GM23248 (cell line): Measurements from ENCODE around the gene FUT1. TPM values are rescaled to one million over a fixed set of nuclear protein-coding genes. Genes with fewer than 3 reads are reported as not detected.

Source experiments
- DNase-seq: peaks from one replicate; pipeline ENCODE4 v3.0.0-alpha.2; 2015
- H2AFZ ChIP-seq: fragments of 200-600 bp; sonication (generic); 2 replicates; pipeline ENCODE4 v1.6.1; 2016; ENCODE audit warnings: antibody characterized with exemption
- H3F3A ChIP-seq: fragments of 200-600 bp; sonication (generic); 2 replicates; pipeline ENCODE4 v1.6.1; 2016; ENCODE audit warnings: mild to moderate bottlenecking, antibody characterized with exemption, mixed run types; ENCODE audit not compliant: insufficient read depth
- H3K27ac ChIP-seq: fragments of 200-600 bp; sonication (generic); 2 replicates; pipeline ENCODE4 v1.5.1; 2016; ENCODE audit warnings: mild to moderate bottlenecking
- H3K27me3 ChIP-seq: fragments of 200-600 bp; sonication (generic); replicated peaks from 2 replicates; pipeline ENCODE4 v1.6.1; 2016; ENCODE audit warnings: mild to moderate bottlenecking; ENCODE audit not compliant: insufficient read depth
- H3K36me3 ChIP-seq: fragments of 200-600 bp; sonication (generic); 2 replicates; pipeline ENCODE4 v1.6.1; 2016; ENCODE audit warnings: low read depth, mild to moderate bottlenecking
- H3K4me1 ChIP-seq: fragments of 200-600 bp; sonication (generic); 2 replicates; pipeline ENCODE4 v1.6.1; 2016; ENCODE audit warnings: mild to moderate bottlenecking; ENCODE audit not compliant: insufficient read depth
- H3K4me2 ChIP-seq: fragments of 200-600 bp; sonication (generic); one replicate; pipeline ENCODE4 v1.6.1; 2016; ENCODE audit warnings: mild to moderate bottlenecking; ENCODE audit not compliant: unreplicated experiment
- H3K4me3 ChIP-seq: fragments of 200-600 bp; sonication (generic); 2 replicates; pipeline ENCODE4 v1.5.1; 2016; ENCODE audit warnings: mild to moderate bottlenecking
- H3K79me2 ChIP-seq: fragments of 200-600 bp; sonication (generic); 2 replicates; pipeline ENCODE4 v1.6.1; 2016; ENCODE audit warnings: mild to moderate bottlenecking; ENCODE audit not compliant: insufficient read depth
- H3K9ac ChIP-seq: fragments of 200-600 bp; sonication (generic); 2 replicates; pipeline ENCODE4 v1.6.1; 2016; ENCODE audit warnings: mild to moderate bottlenecking
- H3K9me2 ChIP-seq: fragments of 200-600 bp; sonication (generic); 2 replicates; pipeline ENCODE4 v1.6.1; 2016; ENCODE audit warnings: mixed run types, mild to moderate bottlenecking, moderate library complexity; ENCODE audit not compliant: insufficient read depth
- H3K9me3 ChIP-seq: fragments of 200-600 bp; sonication (generic); one replicate; pipeline ENCODE4 v1.6.1; 2017; ENCODE audit warnings: low read depth
- H4K20me1 ChIP-seq: fragments of 200-600 bp; sonication (generic); 2 replicates; pipeline ENCODE4 v1.6.0; 2016; ENCODE audit not compliant: insufficient read depth
- EZH2 ChIP-seq: fragments of 200-600 bp; sonication (generic); IDR thresholded peaks from 2 replicates; pipeline ENCODE4 v1.6.1; 2018; ENCODE audit warnings: antibody characterized with exemption, mild to moderate bottlenecking; ENCODE audit not compliant: insufficient read depth, poor library complexity, severe bottlenecking
- EZH2phosphoT487 ChIP-seq: fragments of 200-600 bp; sonication (generic); IDR thresholded peaks from 2 replicates; pipeline ENCODE4 v1.6.1; 2018; ENCODE audit warnings: antibody characterized with exemption, moderate library complexity, mild to moderate bottlenecking, low read depth; ENCODE audit not compliant: insufficient read depth
- WGBS, 2 experiments: methylation state at CpG; one replicate each; pipeline ENCODE4 v1.1.6; 2015 to 2017; ENCODE audit warnings: low lambda C conversion rate in 2 of 2, low coverage in 1 of 2; ENCODE audit errors: missing lambda C conversion rate in 2 of 2; 5-methylcytosine and 5-hydroxymethylcytosine counted together
- in situ Hi-C: fragments of 300-500 bp; cut with MboI; formaldehyde crosslinking; loops from 2 replicates; pipeline ENCODE4 v1.15.0; 2020
- polyA plus RNA-seq: library from polyadenylated mRNA; unstranded; fragments of >200 nt; fragmentation: Nextera tagmentation; extraction: Ambion mirVana; gene quantifications from 2 replicates; pipeline ENCODE4 v1.2.1, GENCODE V29; 2016
- total RNA-seq: library from RNA; depleted of rRNA; stranded (reverse); fragments of >200 nt; shearing (Covaris generic); gene quantifications from 2 replicates; pipeline ENCODE4 v1.2.3, GENCODE V29; 2014

FUT1 gene
- total and polyA plus RNA-seq, 2 experiments from 2014 or later: not detected

GRCh38 chr19:48713864-48714755, 38.3 kb downstream of the FUT1 start:
- H3K36me3 ChIP-seq: no peaks in the 10 kb centered on the region
- peak overlapping the region; percentile 83 for H3K9ac ChIP-seq
- peaks cover 7% of the 10 kb centered on the region; the same call in 1 of the 2 replicates for H3F3A ChIP-seq
- in situ Hi-C loops: no loop called here
- peak; percentile 100 for DNase-seq
- H3K4me3 ChIP-seq: peak overlapping the region; percentile 86
- H2AFZ ChIP-seq: peak overlapping the region; percentile 94
- H3K4me2 ChIP-seq: peak overlapping the region; percentile 89
- H3K27ac ChIP-seq: peak overlapping the region; percentile 60
- no peaks in the 10 kb centered on the region for H4K20me1 ChIP-seq
- 2 to 3% methylated on average over 56 to 67 of the region's 67 CpGs for WGBS, 2 experiments
- no peaks in the 10 kb centered on the region for H3K9me2 ChIP-seq
- TF ChIP-seq EZH2 (no peak), EZH2phosphoT487 (no peak)
- 0 out of 2 replicates have a peak, but pooled peaks cover 8% of the 10 kb centered on the region for H3K79me2 ChIP-seq
- no peaks in the 10 kb centered on the region for H3K27me3 ChIP-seq
- H3K4me1 ChIP-seq: peaks cover 24% of the 10 kb centered on the region
- no peaks in the 10 kb centered on the region for H3K9me3 ChIP-seq

GRCh38 chr19:48713041-48713863, 39.2 kb downstream of the FUT1 start:
- 45 to 48% methylated on average over 21 to 25 of the region's 25 CpGs for WGBS, 2 experiments
- no peaks in the 10 kb centered on the region for H4K20me1 ChIP-seq
- no peaks in the 10 kb centered on the region for H3K9me2 ChIP-seq
- H3F3A ChIP-seq: peaks cover 7% of the 10 kb centered on the region; the same call in 1 of the 2 replicates
- H3K36me3 ChIP-seq: no peaks in the 10 kb centered on the region
- H3K4me3 ChIP-seq: peak overlapping the region; percentile 86
- peak overlapping the region; percentile 78 for H3K9ac ChIP-seq
- 0 out of 2 replicates have a peak, but pooled peaks cover 8% of the 10 kb centered on the region for H3K79me2 ChIP-seq
- TF ChIP-seq EZH2phosphoT487 (no peak), EZH2 (no peak)
- H2AFZ ChIP-seq: peak overlapping the region; percentile 94
- no peaks in the 10 kb centered on the region for H3K9me3 ChIP-seq
- peak; percentile 22 for DNase-seq
- H3K27me3 ChIP-seq: no peaks in the 10 kb centered on the region
- peaks cover 24% of the 10 kb centered on the region for H3K4me1 ChIP-seq
- in situ Hi-C loops: no loop called here
- H3K4me2 ChIP-seq: peak overlapping the region; percentile 85
- H3K27ac ChIP-seq: no peak overlapping the region

GRCh38 chr19:48711106-48711662, 41.3 kb downstream of the FUT1 start:
- H3K36me3 ChIP-seq: no peaks in the 10 kb centered on the region
- no peaks in the 10 kb centered on the region for H4K20me1 ChIP-seq
- H3K27ac ChIP-seq: no peak overlapping the region
- in situ Hi-C loops: no loop called here
- no peak overlapping the region for H3K4me3 ChIP-seq
- no peaks in the 10 kb centered on the region for H3K9me3 ChIP-seq
- WGBS, 2 experiments: 65 to 70% methylated on average over 4 of the region's 4 CpGs
- peaks cover 13% of the 10 kb centered on the region for H3K4me1 ChIP-seq
- H3F3A ChIP-seq: no peaks in the 10 kb centered on the region
- no peak for DNase-seq
- 0 out of 2 replicates have a peak, but pooled peaks cover 8% of the 10 kb centered on the region for H3K79me2 ChIP-seq
- no peaks in the 10 kb centered on the region for H3K27me3 ChIP-seq
- TF ChIP-seq EZH2: no peak
- TF ChIP-seq EZH2phosphoT487: no peak
- H3K9ac ChIP-seq: no peak overlapping the region
- no peaks in the 10 kb centered on the region for H3K9me2 ChIP-seq
- no peak overlapping the region for H3K4me2 ChIP-seq
- H2AFZ ChIP-seq: no peak overlapping the region

GRCh38 chr19:48708471-48708870, 44.0 kb downstream of the FUT1 start:
- Histone ChIP-seq H3K9me3 (no peaks in the 10 kb centered on the region), H2AFZ (no peak overlapping the region), H3K27ac (no peak overlapping the region), H3K4me1 (peaks cover 4% of the 10 kb centered on the region; the same call in 1 of the 2 replicates), H3F3A (no peaks in the 10 kb centered on the region), H4K20me1 (no peaks in the 10 kb centered on the region), H3K4me2 (no peak overlapping the region), H3K9ac (no peak overlapping the region), H3K27me3 (no peaks in the 10 kb centered on the region), H3K36me3 (no peaks in the 10 kb centered on the region), H3K4me3 (no peak overlapping the region), H3K79me2 (no peaks in the 10 kb centered on the region), H3K9me2 (no peaks in the 10 kb centered on the region)
- in situ Hi-C loops: no loop called here
- no peak for TF ChIP-seq EZH2phosphoT487
- TF ChIP-seq EZH2: no peak
- DNase-seq: no peak
- WGBS, 2 experiments: 37 to 43% methylated on average over 11 of the region's 11 CpGs
